Neuronal stem cell (in vitro differentiated cells): Measurements from ENCODE around the gene CCDC186.
A peak's percentile ranks its signal among the peaks of the same experiment; 100 is the strongest.

Experiments used
- DNase-seq: peaks from one replicate; pipeline ENCODE4 v3.0.0-alpha.2; 2013; ENCODE audit warnings: low spot score
- H2AFZ ChIP-seq: one replicate; pipeline ENCODE4 v1.6.1; 2013; ENCODE audit warnings: mild to moderate bottlenecking, low read length, inconsistent platforms
- H2AK5ac ChIP-seq: 2 replicates; pipeline ENCODE4 v1.6.1; 2013; ENCODE audit warnings: low read depth, mild to moderate bottlenecking, inconsistent platforms, low read length, moderate library complexity, mixed read lengths
- H2BK120ac ChIP-seq: 2 replicates; pipeline ENCODE4 v1.6.1; 2013; ENCODE audit warnings: low read depth, mild to moderate bottlenecking, inconsistent platforms, low read length, moderate library complexity, mixed read lengths
- H2BK12ac ChIP-seq: one replicate; pipeline ENCODE4 v1.6.1; 2013; ENCODE audit warnings: low read length, inconsistent platforms
- H2BK15ac ChIP-seq: 2 replicates; pipeline ENCODE4 v1.6.1; 2013; ENCODE audit warnings: mild to moderate bottlenecking, low read length, inconsistent platforms, mixed read lengths
- H2BK5ac ChIP-seq: one replicate; pipeline ENCODE4 v1.6.1; 2013; ENCODE audit warnings: inconsistent platforms, mild to moderate bottlenecking, low read length, moderate library complexity
- H3K14ac ChIP-seq: one replicate; pipeline ENCODE4 v1.6.1; 2013; ENCODE audit warnings: low read length, inconsistent platforms
- H3K18ac ChIP-seq: 2 replicates; pipeline ENCODE4 v1.6.1; 2013; ENCODE audit warnings: low read length, inconsistent platforms
- H3K23ac ChIP-seq: 2 replicates; pipeline ENCODE4 v1.6.1; 2013; ENCODE audit warnings: low read depth, mild to moderate bottlenecking, mixed read lengths, low read length, inconsistent platforms; ENCODE audit not compliant: poor library complexity
- H3K27ac ChIP-seq: replicated peaks from 3 replicates; pipeline ENCODE4 v1.5.1; 2013; ENCODE audit warnings: low read length, inconsistent platforms
- H3K27me3 ChIP-seq, 3 experiments: 2 replicates each; pipeline ENCODE4 v1.6.1; 2013; ENCODE audit warnings: low read length in 3 of 3, mild to moderate bottlenecking in 2 of 3, inconsistent platforms in 1 of 3, low read depth in 1 of 3, mixed read lengths in 1 of 3, moderate library complexity in 1 of 3; ENCODE audit not compliant: control insufficient read depth in 3 of 3, insufficient read depth in 3 of 3
- H3K36me3 ChIP-seq, 2 donors: replicated peaks in 1 of 2; 2 replicates each; pipeline ENCODE4 v1.6.1; 2013; ENCODE audit warnings: low read length in 2 of 2; ENCODE audit not compliant: control insufficient read depth in 2 of 2, insufficient read depth in 2 of 2
- H3K4ac ChIP-seq: 2 replicates; pipeline ENCODE4 v1.6.1; 2013; ENCODE audit warnings: inconsistent platforms, mild to moderate bottlenecking, low read length, moderate library complexity
- H3K4me1 ChIP-seq, 2 donors: 1 replicate in 1 of 2; 2 replicates in 1 of 2; pipeline ENCODE4 v1.6.1; 2013; ENCODE audit warnings: low read length in 2 of 2, low read depth in 1 of 2; ENCODE audit not compliant: control insufficient read depth in 2 of 2, insufficient read depth in 1 of 2
- H3K4me2 ChIP-seq: one replicate; pipeline ENCODE4 v1.6.1; 2013; ENCODE audit warnings: mild to moderate bottlenecking, low read length, inconsistent platforms; ENCODE audit not compliant: insufficient read depth, poor library complexity, severe bottlenecking
- H3K4me3 ChIP-seq, 2 donors: 2 replicates each; pipeline ENCODE4 v1.5.1; 2013; ENCODE audit warnings: low read length in 2 of 2, mild to moderate bottlenecking in 2 of 2, inconsistent platforms in 1 of 2, moderate library complexity in 1 of 2
- H3K79me1 ChIP-seq: one replicate; pipeline ENCODE4 v1.6.1; 2013; ENCODE audit warnings: low read depth, mild to moderate bottlenecking, inconsistent platforms, low read length, moderate library complexity
- H3K9ac ChIP-seq: one replicate; pipeline ENCODE4 v1.6.1; 2013; ENCODE audit warnings: mild to moderate bottlenecking, low read depth, low read length, inconsistent platforms; ENCODE audit not compliant: poor library complexity
- H3K9me3 ChIP-seq, 2 donors: replicated peaks in 1 of 2; 2 replicates each; pipeline versions ENCODE3 to v1.6.1; 2013; ENCODE audit warnings: low read length in 2 of 2, mild to moderate bottlenecking in 2 of 2, inconsistent platforms in 1 of 2, low read depth in 1 of 2, mixed read lengths in 1 of 2, moderate library complexity in 1 of 2; ENCODE audit not compliant: control insufficient read depth in 2 of 2, insufficient read depth in 1 of 2
- H4K8ac ChIP-seq: one replicate; pipeline ENCODE4 v1.6.1; 2013; ENCODE audit warnings: low read depth, mild to moderate bottlenecking, inconsistent platforms, low read length, moderate library complexity
- H4K91ac ChIP-seq: one replicate; pipeline ENCODE4 v1.6.1; 2013; ENCODE audit warnings: low read length, low read depth, mild to moderate bottlenecking, inconsistent platforms; ENCODE audit not compliant: poor library complexity
- WGBS, 2 donors: extraction: QIAGEN DNeasy Blood & Tissue Kit; methylation state at CpG; one replicate each; pipeline ENCODE4 v1.1.7; 2013; ENCODE audit warnings: missing lambda C conversion rate in 2 of 2, mixed read lengths in 1 of 2; ENCODE audit not compliant: insufficient read length in 2 of 2, insufficient replicate concordance in 1 of 2; ENCODE audit errors: extremely low coverage in 2 of 2; 5-methylcytosine and 5-hydroxymethylcytosine counted together

CCDC186 gene

GRCh38 chr10:114215033-114215432, 41.0 kb upstream of the CCDC186 start:
- H3K27ac ChIP-seq = no peak overlapping the region
- H2AFZ ChIP-seq = no peak overlapping the region
- no peak overlapping the region for H2BK120ac ChIP-seq
- no peak overlapping the region for H3K14ac ChIP-seq
- no CpG with 5 or more reads among the region's 1 CpG for WGBS, 2 donors
- H3K4me3 ChIP-seq = no peak overlapping the region
- no peak overlapping the region for H3K9ac ChIP-seq
- H4K91ac ChIP-seq = no peak overlapping the region
- no peak overlapping the region for H3K18ac ChIP-seq
- H3K36me3 ChIP-seq = no peaks in the 10 kb centered on the region
- DNase-seq = no peak
- H3K79me1 ChIP-seq = no peaks in the 10 kb centered on the region
- peaks cover 0 to 10% (median 0%) of the 10 kb centered on the region in 3 experiments for H3K27me3 ChIP-seq
- H2BK15ac ChIP-seq = no peak overlapping the region
- no peak overlapping the region for H2BK5ac ChIP-seq
- H3K4me1 ChIP-seq = no peaks in the 10 kb centered on the region
- H3K23ac ChIP-seq = no peak overlapping the region
- no peak overlapping the region for H3K4ac ChIP-seq
- H2AK5ac ChIP-seq = no peak overlapping the region
- H3K9me3 ChIP-seq = no peaks in the 10 kb centered on the region
- H3K4me2 ChIP-seq = no peak overlapping the region
- no peak overlapping the region for H4K8ac ChIP-seq
- no peak overlapping the region for H2BK12ac ChIP-seq

GRCh38 chr10:114212153-114212552, 38.1 kb upstream of the CCDC186 start:
- no peak overlapping the region for H2BK120ac ChIP-seq
- H3K14ac ChIP-seq = no peak overlapping the region
- H2BK15ac ChIP-seq = no peak overlapping the region
- no peak overlapping the region for H2AFZ ChIP-seq
- H3K27me3 ChIP-seq = peaks cover 0 to 2% (median 0%) of the 10 kb centered on the region in 3 experiments
- H2AK5ac ChIP-seq = no peak overlapping the region
- no peaks in the 10 kb centered on the region for H3K36me3 ChIP-seq
- H3K9ac ChIP-seq = no peak overlapping the region
- no CpG with 5 or more reads among the region's 2 CpGs for WGBS, 2 donors
- no peaks in the 10 kb centered on the region for H3K79me1 ChIP-seq
- no peak for DNase-seq
- H3K27ac ChIP-seq = no peak overlapping the region
- no peak overlapping the region for H3K23ac ChIP-seq
- H3K18ac ChIP-seq = no peak overlapping the region
- H2BK5ac ChIP-seq = no peak overlapping the region
- no peaks in the 10 kb centered on the region for H3K9me3 ChIP-seq
- H2BK12ac ChIP-seq = no peak overlapping the region
- H3K4me1 ChIP-seq = peaks cover 3 to 6% of the 10 kb centered on the region in 2 donors
- H3K4me3 ChIP-seq = no peak overlapping the region
- no peak overlapping the region for H3K4ac ChIP-seq
- H4K91ac ChIP-seq = no peak overlapping the region
- H3K4me2 ChIP-seq = no peak overlapping the region
- no peak overlapping the region for H4K8ac ChIP-seq

GRCh38 chr10:114208351-114208750, 34.3 kb upstream of the CCDC186 start:
- Histone ChIP-seq H3K4me2 (no peak overlapping the region), H3K9ac (no peak overlapping the region), H4K8ac (no peak overlapping the region), H3K4ac (no peak overlapping the region), H3K27me3 (no peaks in the 10 kb centered on the region), H2BK15ac (no peak overlapping the region), H3K4me3 (no peak overlapping the region), H3K18ac (no peak overlapping the region), H2BK5ac (no peak overlapping the region), H3K27ac (peak overlapping the region; percentile 37), H3K4me1 (peaks cover 3 to 6% of the 10 kb centered on the region in 2 donors), H3K36me3 (no peaks in the 10 kb centered on the region), H2AFZ (no peak overlapping the region), H3K9me3 (no peaks in the 10 kb centered on the region), H2BK12ac (no peak overlapping the region), H3K23ac (no peak overlapping the region), H3K79me1 (no peaks in the 10 kb centered on the region), H2BK120ac (no peak overlapping the region), H2AK5ac (no peak overlapping the region), H4K91ac (no peak overlapping the region), H3K14ac (no peak overlapping the region)
- DNase-seq = peak; percentile 38
- no CpG with 5 or more reads among the region's 2 CpGs for WGBS, 2 donors

- H2BK120ac ChIP-seq = no peak overlapping the region
- WGBS, 2 donors = no CpG with 5 or more reads among the region's 1 CpG
- no peak overlapping the region for H2BK12ac ChIP-seq
- H2BK5ac ChIP-seq = no peak overlapping the region
- H2AK5ac ChIP-seq = no peak overlapping the region
- H2AFZ ChIP-seq = no peak overlapping the region
- no peak overlapping the region for H3K18ac ChIP-seq
- no peaks in the 10 kb centered on the region for H3K36me3 ChIP-seq
- no peak overlapping the region for H3K9ac ChIP-seq
- no peak overlapping the region for H3K14ac ChIP-seq
- DNase-seq = no peak
- no peak overlapping the region for H3K4me3 ChIP-seq
- no peaks in the 10 kb centered on the region for H3K9me3 ChIP-seq
- no peak overlapping the region for H4K8ac ChIP-seq
- no peak overlapping the region for H3K4ac ChIP-seq
- H3K27me3 ChIP-seq = peaks cover 0 to 3% (median 0%) of the 10 kb centered on the region in 3 experiments
- H3K4me1 ChIP-seq = peaks cover 3 to 6% of the 10 kb centered on the region in 2 donors
- H4K91ac ChIP-seq = no peak overlapping the region
- H2BK15ac ChIP-seq = no peak overlapping the region
- H3K27ac ChIP-seq = no peak overlapping the region
- H3K23ac ChIP-seq = no peak overlapping the region
- H3K79me1 ChIP-seq = no peaks in the 10 kb centered on the region
- H3K4me2 ChIP-seq = no peak overlapping the region
These were observed 33.3 kb upstream of the CCDC186 start for GRCh38 chr10:114207349-114207748.
